Parathyroid adenoma (tissue), 2 donors: ENCODE results near the gene ADCY2.

Experiments
- H2AFZ ChIP-seq: fragments of 300-600 bp; sonication (generic); one replicate; pipeline ENCODE4 v1.7.0; 2017; ENCODE audit warnings: antibody characterized with exemption, mild to moderate bottlenecking
- H3K27ac ChIP-seq: fragments of 300-600 bp; sonication (generic); one replicate; pipeline ENCODE4 v1.7.0; 2017
- H3K27me3 ChIP-seq: fragments of 300-600 bp; sonication (generic); one replicate; pipeline ENCODE4 v1.7.0; 2017; ENCODE audit warnings: low read length; ENCODE audit not compliant: control insufficient read depth, insufficient read depth
- H3K36me3 ChIP-seq: fragments of 300-600 bp; sonication (generic); one replicate; pipeline ENCODE4 v1.7.0; 2017; ENCODE audit warnings: low read length; ENCODE audit not compliant: control insufficient read depth, insufficient read depth
- H3K4me1 ChIP-seq: fragments of 300-600 bp; sonication (generic); one replicate; pipeline ENCODE4 v1.7.0; 2017; ENCODE audit warnings: control low read depth
- H3K4me2 ChIP-seq: fragments of 300-600 bp; sonication (generic); one replicate; pipeline ENCODE4 v1.7.0; 2017; ENCODE audit warnings: low read length
- H3K4me3 ChIP-seq: fragments of 300-600 bp; sonication (generic); one replicate; pipeline ENCODE4 v1.7.0; 2017; ENCODE audit warnings: low read depth, low read length
- H3K79me2 ChIP-seq: fragments of 300-600 bp; sonication (generic); one replicate; pipeline ENCODE4 v1.7.0; 2017; ENCODE audit warnings: control low read depth
- H3K9ac ChIP-seq: fragments of 300-600 bp; sonication (generic); one replicate; pipeline ENCODE4 v1.7.0; 2017; ENCODE audit warnings: mild to moderate bottlenecking
- H3K9me3 ChIP-seq: fragments of 300-600 bp; sonication (generic); one replicate; pipeline ENCODE4 v1.7.0; 2017; ENCODE audit warnings: low read length; ENCODE audit not compliant: control insufficient read depth
- TF ChIP-seq, protein P1 (sequence below): fragments of 300-600 bp; sonication (generic); IDR thresholded peaks from one replicate; pipeline ENCODE4 v1.7.0; 2017; ENCODE audit warnings: antibody characterized with exemption, mild to moderate bottlenecking
- donor health status: primary hyperparathyroidism.

Gene ADCY2

DNA sequence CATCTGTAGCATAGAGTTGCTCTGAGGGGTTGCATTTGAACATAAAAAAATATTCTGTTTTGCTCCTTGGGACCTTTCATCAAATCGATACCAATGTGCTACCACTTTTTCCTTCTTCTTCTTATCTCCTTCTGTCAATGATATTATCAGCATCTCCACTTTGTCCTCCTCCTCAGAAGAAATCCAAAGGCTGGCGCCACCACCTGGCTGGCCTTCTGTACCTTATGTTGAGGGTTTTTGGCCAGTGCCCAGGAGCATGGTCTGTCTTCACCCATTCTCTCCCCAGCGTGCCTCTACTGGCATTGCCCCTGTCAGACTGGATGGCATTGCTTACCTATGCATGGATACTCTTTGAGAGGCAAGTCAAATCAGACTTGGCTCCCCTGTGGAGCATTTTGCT lies 287.8 kb downstream of the ADCY2 start:
- H3K4me2 ChIP-seq: no peak overlapping the region
- H3K4me3 ChIP-seq: no peak overlapping the region
- H2AFZ ChIP-seq: no peak overlapping the region
- no peaks in the 10 kb centered on the region for H3K27me3 ChIP-seq
- H3K9ac ChIP-seq: no peak overlapping the region
- TF ChIP-seq, protein P1, sequence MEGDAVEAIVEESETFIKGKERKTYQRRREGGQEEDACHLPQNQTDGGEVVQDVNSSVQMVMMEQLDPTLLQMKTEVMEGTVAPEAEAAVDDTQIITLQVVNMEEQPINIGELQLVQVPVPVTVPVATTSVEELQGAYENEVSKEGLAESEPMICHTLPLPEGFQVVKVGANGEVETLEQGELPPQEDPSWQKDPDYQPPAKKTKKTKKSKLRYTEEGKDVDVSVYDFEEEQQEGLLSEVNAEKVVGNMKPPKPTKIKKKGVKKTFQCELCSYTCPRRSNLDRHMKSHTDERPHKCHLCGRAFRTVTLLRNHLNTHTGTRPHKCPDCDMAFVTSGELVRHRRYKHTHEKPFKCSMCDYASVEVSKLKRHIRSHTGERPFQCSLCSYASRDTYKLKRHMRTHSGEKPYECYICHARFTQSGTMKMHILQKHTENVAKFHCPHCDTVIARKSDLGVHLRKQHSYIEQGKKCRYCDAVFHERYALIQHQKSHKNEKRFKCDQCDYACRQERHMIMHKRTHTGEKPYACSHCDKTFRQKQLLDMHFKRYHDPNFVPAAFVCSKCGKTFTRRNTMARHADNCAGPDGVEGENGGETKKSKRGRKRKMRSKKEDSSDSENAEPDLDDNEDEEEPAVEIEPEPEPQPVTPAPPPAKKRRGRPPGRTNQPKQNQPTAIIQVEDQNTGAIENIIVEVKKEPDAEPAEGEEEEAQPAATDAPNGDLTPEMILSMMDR: no peak
- H3K4me1 ChIP-seq: no peaks in the 10 kb centered on the region
- no peaks in the 10 kb centered on the region for H3K36me3 ChIP-seq
- no peak overlapping the region for H3K27ac ChIP-seq
- H3K9me3 ChIP-seq: no peaks in the 10 kb centered on the region
- H3K79me2 ChIP-seq: no peaks in the 10 kb centered on the region

DNA sequence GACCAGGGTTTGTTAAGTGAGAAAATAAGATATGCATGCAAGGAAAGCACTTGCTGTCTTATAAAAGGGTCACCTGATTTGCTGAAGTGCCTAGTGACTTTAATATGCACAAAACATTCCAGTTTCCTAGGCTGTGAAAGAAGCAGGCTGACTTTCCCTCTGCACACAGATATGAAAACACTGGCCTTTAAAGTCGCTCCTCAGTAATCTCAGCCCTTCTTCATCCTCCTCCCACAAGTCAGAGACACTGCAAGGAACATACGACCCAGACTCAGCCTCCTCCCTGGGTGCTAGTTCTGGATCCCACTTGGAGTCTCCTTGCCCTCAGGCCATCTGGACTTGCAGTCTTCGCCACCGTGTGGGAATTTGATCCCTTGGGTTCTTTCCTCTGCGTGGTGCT lies 288.9 kb downstream of the ADCY2 start:
- Histone ChIP-seq H3K27ac (no peak overlapping the region), H3K79me2 (no peaks in the 10 kb centered on the region), H3K4me2 (no peak overlapping the region), H3K4me3 (no peak overlapping the region), H3K9ac (no peak overlapping the region), H3K36me3 (no peaks in the 10 kb centered on the region), H3K4me1 (no peaks in the 10 kb centered on the region), H2AFZ (no peak overlapping the region), H3K9me3 (no peaks in the 10 kb centered on the region), H3K27me3 (no peaks in the 10 kb centered on the region)
- TF ChIP-seq, protein P1: no peak

DNA sequence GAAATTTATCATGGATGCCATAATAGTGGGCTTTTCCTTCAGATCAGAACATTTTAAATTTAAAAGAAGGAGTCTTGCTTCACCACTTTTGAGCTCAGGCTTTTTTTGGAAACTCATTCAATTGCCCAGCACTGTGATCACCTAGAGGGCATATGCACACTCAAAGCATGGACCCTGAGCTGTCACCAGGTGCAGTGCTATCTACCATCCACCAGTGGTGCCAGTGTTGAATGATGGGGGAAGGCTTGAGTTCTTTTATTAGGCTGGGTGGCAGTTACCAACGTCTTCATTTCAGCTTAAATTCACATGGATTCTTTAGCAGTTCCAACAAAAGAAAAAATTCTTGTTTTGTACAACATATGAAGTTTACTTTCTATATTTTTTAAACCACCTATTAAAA lies 290.9 kb downstream of the ADCY2 start:
- TF ChIP-seq, protein P1: no peak
- Histone ChIP-seq H3K79me2 (no peaks in the 10 kb centered on the region), H3K9ac (no peak overlapping the region), H3K27ac (no peak overlapping the region), H3K4me3 (no peak overlapping the region), H3K36me3 (no peaks in the 10 kb centered on the region), H3K27me3 (no peaks in the 10 kb centered on the region), H3K4me1 (no peaks in the 10 kb centered on the region), H3K9me3 (no peaks in the 10 kb centered on the region), H3K4me2 (no peak overlapping the region), H2AFZ (no peak overlapping the region)

DNA sequence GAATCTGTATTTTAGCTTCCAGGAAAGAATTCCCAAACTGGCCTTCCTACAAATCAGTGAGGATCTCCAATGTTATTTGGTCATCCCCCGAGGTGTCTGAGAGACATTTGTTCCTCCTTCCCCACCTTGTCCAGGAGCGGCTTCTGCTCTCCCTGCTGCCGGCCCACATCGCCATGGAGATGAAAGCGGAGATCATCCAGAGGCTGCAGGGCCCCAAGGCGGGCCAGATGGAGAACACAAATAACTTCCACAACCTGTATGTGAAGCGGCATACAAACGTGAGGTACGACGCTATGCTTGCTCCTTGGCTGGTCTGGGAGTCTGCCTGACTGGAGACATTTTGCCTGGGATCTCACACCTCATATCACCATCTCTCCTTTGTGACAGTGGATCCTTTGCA lies 294.6 kb downstream of the ADCY2 start:
- Histone ChIP-seq H3K4me2 (no peak overlapping the region), H3K79me2 (no peaks in the 10 kb centered on the region), H2AFZ (no peak overlapping the region), H3K9me3 (no peaks in the 10 kb centered on the region), H3K27me3 (no peaks in the 10 kb centered on the region), H3K36me3 (no peaks in the 10 kb centered on the region), H3K4me1 (no peaks in the 10 kb centered on the region), H3K9ac (no peak overlapping the region), H3K4me3 (no peak overlapping the region), H3K27ac (no peak overlapping the region)
- TF ChIP-seq, protein P1: no peak

DNA sequence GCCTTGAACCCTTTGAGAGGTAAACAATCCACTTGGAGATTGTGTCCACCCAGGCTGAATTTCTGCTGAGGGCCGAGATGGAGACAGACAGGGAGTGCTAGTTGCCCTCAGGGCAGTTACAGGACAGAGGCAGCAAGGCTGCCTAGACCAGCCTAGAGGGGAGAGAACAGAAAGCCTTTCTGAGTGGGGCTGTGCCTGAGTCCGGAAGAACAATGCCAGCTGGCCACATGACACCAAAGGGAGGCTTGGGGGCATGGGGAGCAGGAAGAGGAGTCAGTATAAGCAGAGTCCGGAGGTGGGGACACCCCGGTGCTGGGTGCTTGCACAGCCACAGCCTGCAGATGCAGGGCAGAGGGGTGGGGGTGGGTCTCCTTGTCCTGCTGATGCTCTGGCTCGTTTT lies 309.3 kb downstream of the ADCY2 start:
- Histone ChIP-seq H3K27me3 (no peaks in the 10 kb centered on the region), H2AFZ (no peak overlapping the region), H3K4me3 (no peak overlapping the region), H3K9ac (no peak overlapping the region), H3K79me2 (no peaks in the 10 kb centered on the region), H3K4me2 (no peak overlapping the region), H3K27ac (no peak overlapping the region), H3K36me3 (no peaks in the 10 kb centered on the region), H3K4me1 (no peaks in the 10 kb centered on the region), H3K9me3 (no peaks in the 10 kb centered on the region)
- TF ChIP-seq, protein P1: no peak
